HCT116 (cell line): Measurements from ENCODE around the gene RGS7. TPM values are rescaled to one million over a fixed set of nuclear protein-coding genes. Genes with fewer than 3 reads are reported as not detected.

Source experiments
- ATAC-seq: fragments of 200-7000 bp; cut with Tn5 transposase; 2 replicates; pipeline ENCODE4 v1.9.1; 2020; ENCODE audit warnings: mild to moderate bottlenecking, moderate library complexity
- BruUV-seq: library from RNA; stranded (reverse); fragments of 400-500 nt; replicated peaks from 2 replicates; lab custom pipeline; 2021; lab: Mats Ljungman, UMichigan
- CTCF ChIA-PET: fragments of 300-600 bp; sonication (Branson Sonifier 250); formaldehyde crosslinking; loops from one replicate; lab custom pipeline; 2021; ENCODE audit warnings: antibody characterized with exemption; lab: Charles Lee
- POLR2A ChIA-PET: fragments of 300-600, 350-600 bp; sonication (Branson Sonifier 250); formaldehyde crosslinking; loops from one replicate; lab custom pipeline; 2021; ENCODE audit warnings: antibody characterized with exemption; lab: Charles Lee
- RAD21 ChIA-PET, 2 experiments: fragments of 300-600 bp; sonication (Branson Sonifier 250); formaldehyde crosslinking; loops; one replicate each; lab custom pipeline; 2023; ENCODE audit warnings: low total read pairs in 2 of 2; ENCODE audit not compliant: uncharacterized antibody in 2 of 2, unreplicated experiment in 2 of 2, low non-redundant PET in 1 of 2; lab: Charles Lee
- DNase-seq: peaks from one replicate; pipeline ENCODE4 v3.0.0-alpha.2; 2010; ENCODE audit warnings: low read depth, low spot score
- H2AFZ ChIP-seq: fragments of 200-600 bp; shearing (Covaris generic), sonication (generic); 2 replicates; pipeline ENCODE4 v1.6.1; 2017; ENCODE audit warnings: low read depth, mixed run types, mixed read lengths, antibody characterized with exemption, low read length; ENCODE audit not compliant: poor library complexity, severe bottlenecking
- H3K27ac ChIP-seq: 2 replicates; pipeline ENCODE4 v1.5.1; 2012; ENCODE audit warnings: low read depth, low read length
- H3K27me3 ChIP-seq: fragments of 200-600 bp; sonication (generic); 2 replicates; pipeline ENCODE4 v1.6.1; 2016; ENCODE audit warnings: mixed run types, low read length, mixed read lengths; ENCODE audit not compliant: insufficient read depth
- H3K36me3 ChIP-seq, 2 experiments: fragments of 200-500 bp in 1 of 2; fragments of 200-600 bp in 1 of 2; sonication (Bioruptor generic) in 1 of 2; sonication (generic) in 1 of 2; 2 replicates each; pipeline versions ENCODE4 v1.5.1 to v1.6.1; 2014 to 2016; ENCODE audit warnings: low read length in 2 of 2, inconsistent platforms in 1 of 2, mixed read lengths in 1 of 2, mixed run types in 1 of 2; ENCODE audit not compliant: insufficient read depth in 2 of 2, control insufficient read depth in 1 of 2
- H3K4me1 ChIP-seq, 2 experiments: fragments of 200-600 bp in 1 of 2; sonication (generic) in 1 of 2; 2 replicates each; pipeline versions ENCODE4 v1.5.1 to v1.6.1; 2012 to 2017; ENCODE audit warnings: low read length in 2 of 2, inconsistent platforms in 1 of 2, mild to moderate bottlenecking in 1 of 2, mixed read lengths in 1 of 2, mixed run types in 1 of 2, moderate library complexity in 1 of 2; ENCODE audit not compliant: insufficient read depth in 2 of 2, control insufficient read depth in 1 of 2
- H3K4me2 ChIP-seq: fragments of 200-600 bp; sonication (generic); 2 replicates; pipeline ENCODE4 v1.6.1; 2017; ENCODE audit warnings: mixed run types, low read length, mixed read lengths
- H3K4me3 ChIP-seq, 2 experiments: fragments of 200-600 bp in 1 of 2; sonication (generic) in 1 of 2; replicated peaks in 1 of 2; 2 replicates each; pipeline ENCODE4 v1.5.1; 2011 to 2016; ENCODE audit warnings: low read length in 2 of 2, control low read depth in 1 of 2, low read depth in 1 of 2, mild to moderate bottlenecking in 1 of 2, mixed read lengths in 1 of 2, mixed run types in 1 of 2
- H3K79me2 ChIP-seq: fragments of 200-600 bp; sonication (generic); 2 replicates; pipeline ENCODE4 v1.6.1; 2017; ENCODE audit warnings: mild to moderate bottlenecking, mixed run types, low read length, moderate library complexity, mixed read lengths; ENCODE audit not compliant: insufficient read depth
- H3K9ac ChIP-seq: fragments of 200-600 bp; sonication (generic); 2 replicates; pipeline ENCODE4 v1.6.1; 2016; ENCODE audit warnings: low read length, mixed read lengths
- H3K9me2 ChIP-seq: fragments of 200-600 bp; sonication (generic), shearing (Covaris generic); 2 replicates; pipeline ENCODE4 v1.6.1; 2017; ENCODE audit warnings: mixed run types, mild to moderate bottlenecking, moderate library complexity; ENCODE audit not compliant: insufficient read depth
- H3K9me3 ChIP-seq, 2 experiments: fragments of 200-500 bp in 1 of 2; fragments of 200-600 bp in 1 of 2; sonication (Bioruptor generic) in 1 of 2; sonication (generic) in 1 of 2; 2 replicates each; pipeline ENCODE4 v1.6.1; 2014 to 2017; ENCODE audit warnings: low read length in 2 of 2, mixed read lengths in 2 of 2, inconsistent platforms in 1 of 2, low read depth in 1 of 2, mild to moderate bottlenecking in 1 of 2, mixed run types in 1 of 2, moderate library complexity in 1 of 2; ENCODE audit not compliant: control insufficient read depth in 1 of 2, insufficient read depth in 1 of 2
- H4K20me1 ChIP-seq: fragments of 200-600 bp; sonication (generic), shearing (Covaris generic); 2 replicates; pipeline ENCODE4 v1.6.1; 2017; ENCODE audit warnings: mixed run types, mild to moderate bottlenecking, moderate library complexity; ENCODE audit not compliant: insufficient read depth
- ELF1 ChIP-seq: IDR thresholded peaks from 2 replicates; pipeline ENCODE4 v1.6.1; 2012; ENCODE audit warnings: low read depth, borderline replicate concordance
- JUND ChIP-seq: IDR thresholded peaks from 2 replicates; pipeline ENCODE4 v1.6.1; 2012
- POLR2AphosphoS5 ChIP-seq: IDR thresholded peaks from 2 replicates; pipeline ENCODE4 v1.6.1; 2011; ENCODE audit warnings: mild to moderate bottlenecking, low read depth, low read length, moderate library complexity
- RAD21 ChIP-seq: IDR thresholded peaks from 2 replicates; pipeline ENCODE4 v1.6.1; 2012; ENCODE audit warnings: low read depth, mild to moderate bottlenecking
- SP1 ChIP-seq: IDR thresholded peaks from 2 replicates; pipeline ENCODE4 v1.6.1; 2012; ENCODE audit warnings: low read depth
- SRF ChIP-seq: IDR thresholded peaks from 2 replicates; pipeline ENCODE4 v1.6.1; 2012; ENCODE audit warnings: low read depth
- TCF7L2 ChIP-seq: IDR thresholded peaks from 2 replicates; pipeline ENCODE4 v1.7.0; 2011; ENCODE audit warnings: borderline replicate concordance, inconsistent platforms; ENCODE audit not compliant: insufficient read depth, insufficient read length; ENCODE audit errors: extremely low read depth
- YY1 ChIP-seq: IDR thresholded peaks from 2 replicates; pipeline ENCODE4 v1.6.1; 2011; ENCODE audit warnings: low read length, low read depth, moderate library complexity, mild to moderate bottlenecking; ENCODE audit not compliant: insufficient replicate concordance; ENCODE audit errors: extremely low read depth
- intact Hi-C: fragments of 100-400 bp; cut with micrococcal nuclease; formaldehyde crosslinking; loops from 2 replicates; pipeline ENCODE4 v1.10.0; 2022
- total RNA-seq: library from RNA; stranded (reverse); gene quantifications from one replicate; pipeline ENCODE4 v1.2.1, GENCODE V29; 2021; ENCODE audit not compliant: unreplicated experiment
- TF ChIP-seq, protein P1 (sequence below): IDR thresholded peaks from 2 replicates; pipeline ENCODE4 v1.6.1; 2011; ENCODE audit warnings: mild to moderate bottlenecking, low read length, moderate library complexity; ENCODE audit not compliant: insufficient replicate concordance; ENCODE audit errors: extremely low read depth
- TF ChIP-seq, protein P2 (sequence below): IDR thresholded peaks from 2 replicates; pipeline ENCODE4 v1.6.1; 2012; ENCODE audit warnings: low read depth
- TF ChIP-seq, protein P3 (sequence below), 3 experiments: fragments of 200-600 bp in 1 of 3; sonication (generic) in 1 of 3; IDR thresholded peaks in 2 of 3; conservative IDR thresholded peaks in 1 of 3; 2 replicates each; pipeline ENCODE4 v1.5.1; 2012 to 2017; ENCODE audit warnings: low read depth in 2 of 3, low read length in 2 of 3, antibody characterized with exemption in 1 of 3, borderline replicate concordance in 1 of 3, control low read depth in 1 of 3, mild to moderate bottlenecking in 1 of 3, mixed read lengths in 1 of 3, mixed run types in 1 of 3, moderate library complexity in 1 of 3; ENCODE audit not compliant: insufficient read depth in 1 of 3
- TF ChIP-seq, protein P4 (sequence below): IDR thresholded peaks from 2 replicates; pipeline ENCODE4 v1.6.1; 2012

The RGS7 gene
- total RNA-seq, 1 experiment from 2014 or later: not detected

GRCh38 chr1:240976685-240977084 is 380.3 kb downstream of the RGS7 start:
- ChIA-PET RAD21 (no interaction called here), CTCF (no interaction called here)
- TF ChIP-seq, protein P1, sequence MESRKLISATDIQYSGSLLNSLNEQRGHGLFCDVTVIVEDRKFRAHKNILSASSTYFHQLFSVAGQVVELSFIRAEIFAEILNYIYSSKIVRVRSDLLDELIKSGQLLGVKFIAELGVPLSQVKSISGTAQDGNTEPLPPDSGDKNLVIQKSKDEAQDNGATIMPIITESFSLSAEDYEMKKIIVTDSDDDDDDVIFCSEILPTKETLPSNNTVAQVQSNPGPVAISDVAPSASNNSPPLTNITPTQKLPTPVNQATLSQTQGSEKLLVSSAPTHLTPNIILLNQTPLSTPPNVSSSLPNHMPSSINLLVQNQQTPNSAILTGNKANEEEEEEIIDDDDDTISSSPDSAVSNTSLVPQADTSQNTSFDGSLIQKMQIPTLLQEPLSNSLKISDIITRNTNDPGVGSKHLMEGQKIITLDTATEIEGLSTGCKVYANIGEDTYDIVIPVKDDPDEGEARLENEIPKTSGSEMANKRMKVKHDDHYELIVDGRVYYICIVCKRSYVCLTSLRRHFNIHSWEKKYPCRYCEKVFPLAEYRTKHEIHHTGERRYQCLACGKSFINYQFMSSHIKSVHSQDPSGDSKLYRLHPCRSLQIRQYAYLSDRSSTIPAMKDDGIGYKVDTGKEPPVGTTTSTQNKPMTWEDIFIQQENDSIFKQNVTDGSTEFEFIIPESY: no peak
- TF ChIP-seq SP1 (no peak), POLR2AphosphoS5 (no peak), ELF1 (no peak), SRF (no peak), RAD21 (no peak), JUND (no peak), YY1 (no peak), TCF7L2 (no peak)
- TF ChIP-seq, protein P2, sequence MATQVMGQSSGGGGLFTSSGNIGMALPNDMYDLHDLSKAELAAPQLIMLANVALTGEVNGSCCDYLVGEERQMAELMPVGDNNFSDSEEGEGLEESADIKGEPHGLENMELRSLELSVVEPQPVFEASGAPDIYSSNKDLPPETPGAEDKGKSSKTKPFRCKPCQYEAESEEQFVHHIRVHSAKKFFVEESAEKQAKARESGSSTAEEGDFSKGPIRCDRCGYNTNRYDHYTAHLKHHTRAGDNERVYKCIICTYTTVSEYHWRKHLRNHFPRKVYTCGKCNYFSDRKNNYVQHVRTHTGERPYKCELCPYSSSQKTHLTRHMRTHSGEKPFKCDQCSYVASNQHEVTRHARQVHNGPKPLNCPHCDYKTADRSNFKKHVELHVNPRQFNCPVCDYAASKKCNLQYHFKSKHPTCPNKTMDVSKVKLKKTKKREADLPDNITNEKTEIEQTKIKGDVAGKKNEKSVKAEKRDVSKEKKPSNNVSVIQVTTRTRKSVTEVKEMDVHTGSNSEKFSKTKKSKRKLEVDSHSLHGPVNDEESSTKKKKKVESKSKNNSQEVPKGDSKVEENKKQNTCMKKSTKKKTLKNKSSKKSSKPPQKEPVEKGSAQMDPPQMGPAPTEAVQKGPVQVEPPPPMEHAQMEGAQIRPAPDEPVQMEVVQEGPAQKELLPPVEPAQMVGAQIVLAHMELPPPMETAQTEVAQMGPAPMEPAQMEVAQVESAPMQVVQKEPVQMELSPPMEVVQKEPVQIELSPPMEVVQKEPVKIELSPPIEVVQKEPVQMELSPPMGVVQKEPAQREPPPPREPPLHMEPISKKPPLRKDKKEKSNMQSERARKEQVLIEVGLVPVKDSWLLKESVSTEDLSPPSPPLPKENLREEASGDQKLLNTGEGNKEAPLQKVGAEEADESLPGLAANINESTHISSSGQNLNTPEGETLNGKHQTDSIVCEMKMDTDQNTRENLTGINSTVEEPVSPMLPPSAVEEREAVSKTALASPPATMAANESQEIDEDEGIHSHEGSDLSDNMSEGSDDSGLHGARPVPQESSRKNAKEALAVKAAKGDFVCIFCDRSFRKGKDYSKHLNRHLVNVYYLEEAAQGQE: no peak
- TF ChIP-seq, protein P3, sequence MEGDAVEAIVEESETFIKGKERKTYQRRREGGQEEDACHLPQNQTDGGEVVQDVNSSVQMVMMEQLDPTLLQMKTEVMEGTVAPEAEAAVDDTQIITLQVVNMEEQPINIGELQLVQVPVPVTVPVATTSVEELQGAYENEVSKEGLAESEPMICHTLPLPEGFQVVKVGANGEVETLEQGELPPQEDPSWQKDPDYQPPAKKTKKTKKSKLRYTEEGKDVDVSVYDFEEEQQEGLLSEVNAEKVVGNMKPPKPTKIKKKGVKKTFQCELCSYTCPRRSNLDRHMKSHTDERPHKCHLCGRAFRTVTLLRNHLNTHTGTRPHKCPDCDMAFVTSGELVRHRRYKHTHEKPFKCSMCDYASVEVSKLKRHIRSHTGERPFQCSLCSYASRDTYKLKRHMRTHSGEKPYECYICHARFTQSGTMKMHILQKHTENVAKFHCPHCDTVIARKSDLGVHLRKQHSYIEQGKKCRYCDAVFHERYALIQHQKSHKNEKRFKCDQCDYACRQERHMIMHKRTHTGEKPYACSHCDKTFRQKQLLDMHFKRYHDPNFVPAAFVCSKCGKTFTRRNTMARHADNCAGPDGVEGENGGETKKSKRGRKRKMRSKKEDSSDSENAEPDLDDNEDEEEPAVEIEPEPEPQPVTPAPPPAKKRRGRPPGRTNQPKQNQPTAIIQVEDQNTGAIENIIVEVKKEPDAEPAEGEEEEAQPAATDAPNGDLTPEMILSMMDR (IDR thresholded peaks at IDR 0.05 in 2 of 3, conservative IDR thresholded peaks at IDR 0.05 in 1 of 3; ENCODE audit: borderline replicate concordance in 1 of 3, insufficient read depth in 1 of 3, low read depth in 2 of 3, low read length in 2 of 3): no peak
- TF ChIP-seq, protein P4, sequence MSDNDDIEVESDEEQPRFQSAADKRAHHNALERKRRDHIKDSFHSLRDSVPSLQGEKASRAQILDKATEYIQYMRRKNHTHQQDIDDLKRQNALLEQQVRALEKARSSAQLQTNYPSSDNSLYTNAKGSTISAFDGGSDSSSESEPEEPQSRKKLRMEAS: no peak

More at GRCh38 chr1:240976685-240977084, 380.3 kb downstream of the RGS7 start:
- no TSS peak for BruUV-seq
- intact Hi-C loops: no loop called here
- H3K9me3 ChIP-seq: peaks cover 3 to 13% of the 10 kb centered on the region in 2 experiments; a peak in 2 of 4 replicates
- DNase-seq (no peak), ATAC-seq (no peak)
- no peaks in the 10 kb centered on the region for H3K9me2 ChIP-seq
- POLR2A ChIA-PET: no interaction called here
- no peak overlapping the region for H3K27ac ChIP-seq
- H4K20me1 ChIP-seq: no peaks in the 10 kb centered on the region
- no peaks in the 10 kb centered on the region for H3K27me3 ChIP-seq
- H3K4me1 ChIP-seq: no peaks in the 10 kb centered on the region
- H3K79me2 ChIP-seq: no peaks in the 10 kb centered on the region
- no peaks in the 10 kb centered on the region for H3K36me3 ChIP-seq
- H3K9ac ChIP-seq: no peak overlapping the region
- H3K4me3 ChIP-seq: no peak overlapping the region
- H3K4me2 ChIP-seq: no peak overlapping the region
- no peak overlapping the region for H2AFZ ChIP-seq
